ENCODE results near the gene CALML4.
"Not testable (repeated sequence)": the region's sequence is repeated elsewhere in the genome, so short reads cannot be mapped to it uniquely, and the experiment has no call there.

CALML4 gene

GRCh38 chr15:68190048-68190447, 15.1 kb downstream of the CALML4 start:
- DNase-seq (ENCODE audit: low spot score) = no peak

- DNase-seq (ENCODE audit: low spot score) = no peak
Measured at GRCh38 chr15:68188647-68189046, 16.5 kb downstream of the CALML4 start.

- DNase-seq (ENCODE audit: low spot score) = no peak
Measured at GRCh38 chr15:68187559-68187958, 17.6 kb downstream of the CALML4 start.

- DNase-seq (ENCODE audit: low spot score) = no peak
Measured at GRCh38 chr15:68186671-68187397, 18.3 kb downstream of the CALML4 start.

- no peak for DNase-seq (ENCODE audit: low spot score)
Measured at GRCh38 chr15:68184616-68185480, 20.3 kb downstream of the CALML4 start.

GRCh38 chr15:68183616-68184315, 21.4 kb downstream of the CALML4 start:
- no peak for DNase-seq (ENCODE audit: low spot score)

- no peak for DNase-seq (ENCODE audit: low spot score)
Measured at GRCh38 chr15:68177742-68178141, 27.4 kb downstream of the CALML4 start.

- DNase-seq (ENCODE audit: low spot score) = no peak
Measured at GRCh38 chr15:68176601-68177000, 28.5 kb downstream of the CALML4 start.

GRCh38 chr15:68175526-68175925, 29.6 kb downstream of the CALML4 start:
- no peak for DNase-seq (ENCODE audit: low spot score)

GRCh38 chr15:68173119-68173518, 32.0 kb downstream of the CALML4 start:
- no peak for DNase-seq (ENCODE audit: low spot score)

GRCh38 chr15:68172037-68172436, 33.1 kb downstream of the CALML4 start:
- DNase-seq (ENCODE audit: low spot score) = not testable (repeated sequence)

- no peak for DNase-seq (ENCODE audit: low spot score)
Measured at GRCh38 chr15:68166847-68167246, 38.3 kb downstream of the CALML4 start.

GRCh38 chr15:68163191-68163590, 41.9 kb downstream of the CALML4 start:
- no peak for DNase-seq (ENCODE audit: low spot score)

- DNase-seq (ENCODE audit: low spot score) = no peak
Measured at GRCh38 chr15:68158046-68158628, 47.0 kb downstream of the CALML4 start.

- no peak for DNase-seq (ENCODE audit: low spot score)
Measured at GRCh38 chr15:68157074-68157473, 48.1 kb downstream of the CALML4 start.

GRCh38 chr15:68154923-68155559, 50.1 kb downstream of the CALML4 start:
- peak; percentile 65 for DNase-seq (ENCODE audit: low spot score)

- no peak for DNase-seq (ENCODE audit: low spot score)
Measured at GRCh38 chr15:68152342-68152741, 52.8 kb downstream of the CALML4 start.

- no peak for DNase-seq (ENCODE audit: low spot score)
Measured at GRCh38 chr15:68151277-68151676, 53.9 kb downstream of the CALML4 start.

- DNase-seq (ENCODE audit: low spot score) = no peak
Measured at GRCh38 chr15:68150187-68150586, 54.9 kb downstream of the CALML4 start.

GRCh38 chr15:68149059-68149458, 56.1 kb downstream of the CALML4 start:
- peak; percentile 15 for DNase-seq (ENCODE audit: low spot score)

- DNase-seq (ENCODE audit: low spot score) = no peak
Measured at GRCh38 chr15:68148039-68148438, 57.1 kb downstream of the CALML4 start.

- DNase-seq (ENCODE audit: low spot score) = no peak
Measured at GRCh38 chr15:68145706-68146105, 59.4 kb downstream of the CALML4 start.

Data from SW480 (cell line).